Lower leg skin (tissue), 3 donors: ENCODE measurements around the gene SASH3.

Experiments used
- CTCF ChIP-seq, 3 donors: fragments of 450-650 bp; IDR thresholded peaks; one replicate each; pipeline ENCODE4 v1.5.1; 2016; ENCODE audit warnings: antibody characterized with exemption in 3 of 3, mild to moderate bottlenecking in 3 of 3, moderate library complexity in 2 of 3
- POLR2A ChIP-seq, 2 donors: fragments of 450-650 bp; IDR thresholded peaks; one replicate each; pipeline ENCODE4 v1.6.1; 2016 to 2017; ENCODE audit warnings: antibody characterized with exemption in 2 of 2, mild to moderate bottlenecking in 1 of 2, moderate library complexity in 1 of 2

- TF ChIP-seq CTCF (IDR thresholded peaks at IDR 0.05): no peak
- TF ChIP-seq POLR2A (IDR thresholded peaks at IDR 0.05): no peak
These were observed 2.3 kb upstream of the SASH3 start for GRCh38 chrX:129777218-129778030.
